Left colon (tissue), 2 donors: ENCODE data around the gene MED12. TPM values are rescaled to one million over a fixed set of nuclear protein-coding genes. Genes with fewer than 3 reads are reported as not detected.

Experiments used
- ATAC-seq: fragments of 200-7000 bp; cut with Tn5 transposase; one replicate; pipeline ENCODE4 v1.9.1; 2020; ENCODE audit warnings: mild to moderate bottlenecking, moderate library complexity
- DNase-seq, 2 donors: peaks; one replicate each; pipeline ENCODE4 v3.0.0-alpha.2; 2020
- intact Hi-C, 2 donors: fragments of 100-400 bp; cut with DNase I in 1 of 2; cut with micrococcal nuclease in 1 of 2; formaldehyde crosslinking; loops; one replicate each; pipeline versions ENCODE4 v1.11.2 to v1.14.0; 2022; cut with DNase I, micrococcal nuclease
- total RNA-seq, 2 donors: library from RNA; stranded (reverse); fragmentation: NEBNext Ultra II Directional; extraction: Animal tissue kit (Norgen Biotek cat#: 25700); gene quantifications; one replicate each; pipeline ENCODE4 v1.2.1, GENCODE V29; 2021
- donor health status: DM: no; HTN: no; CAD: no.
- donor health status: DM: yes; HTN: yes; CAD: no.

The MED12 gene
- total RNA-seq, 2 donors from 2014 or later, result 35.4 to 37.9 TPM

- intact Hi-C loops, result no loop called here
- DNase-seq (no peak), ATAC-seq (no peak)
Observed at GRCh38 chrX:71105628-71106027, 12.8 kb upstream of the MED12 start.

GRCh38 chrX:71106427-71106826 is 12.0 kb upstream of the MED12 start, which contains the start of gene CXorf65:
Gene CXorf65 (minus strand): TSS chrX:71106740. CDS start chrX:71106556, 184 bp downstream.
- intact Hi-C loops, result no loop called here
- ATAC-seq (peak; percentile 35), DNase-seq (no peak)

- DNase-seq (no peak), ATAC-seq (no peak)
- intact Hi-C loops, result no loop called here
Observed at GRCh38 chrX:71107245-71107644, 11.2 kb upstream of the MED12 start.

- DNase-seq, result no peak
- ATAC-seq, result no peak
- intact Hi-C loops, result no loop called here
Observed at GRCh38 chrX:71107762-71108360, 10.5 kb upstream of the MED12 start.

- intact Hi-C loops, result no loop called here
- DNase-seq (no peak), ATAC-seq (no peak)
Observed at GRCh38 chrX:71109051-71109450, 9.3 kb upstream of the MED12 start.

- intact Hi-C loops, result no loop called here
- DNase-seq (peak; percentile 54 to 64), ATAC-seq (peak; percentile 98)
Observed at GRCh38 chrX:71111141-71111843, 7.1 kb upstream of the MED12 start, which contains the start of gene IL2RG. Gene IL2RG (minus strand): TSS chrX:71111577. CDS start chrX:71111539, 38 bp downstream.

GRCh38 chrX:71111921-71112431 is 6.4 kb upstream of the MED12 start:
- ATAC-seq (peak; percentile 38), DNase-seq (no peak)
- intact Hi-C loops, result no loop called here

- no peak for ATAC-seq
- intact Hi-C loops, result no loop called here
- DNase-seq, result no peak
Observed at GRCh38 chrX:71117358-71117757, 1.0 kb upstream of the MED12 start.

- intact Hi-C loops, result no loop called here
- peak in 1 of 2 donors; percentile 29 for DNase-seq
- ATAC-seq, result peak; percentile 57
Observed at GRCh38 chrX:71118985-71119535, 664 bp downstream of the MED12 start.

- DNase-seq (no peak), ATAC-seq (no peak)
- intact Hi-C loops, result no loop called here
Observed at GRCh38 chrX:71128166-71128833, 9.9 kb downstream of the MED12 start.

- DNase-seq (peak; percentile 51 to 72), ATAC-seq (peak; percentile 95)
Observed at GRCh38 chrX:71128915-71129765, 10.7 kb downstream of the MED12 start.

GRCh38 chrX:71131510-71131909 is 13.1 kb downstream of the MED12 start:
- DNase-seq (no peak), ATAC-seq (no peak)
- intact Hi-C loops, result no loop called here

More at GRCh38 chrX:71128915-71129765, 10.7 kb downstream of the MED12 start:
- intact Hi-C loops, result no loop called here

GRCh38 chrX:71140440-71140839 is 22.0 kb downstream of the MED12 start:
- no peak for ATAC-seq
- intact Hi-C loops, result no loop called here
- no peak for DNase-seq

GRCh38 chrX:71143508-71143907 is 25.1 kb downstream of the MED12 start:
- no peak for ATAC-seq
- DNase-seq, result peak in 1 of 2 donors; percentile 20
- intact Hi-C loops, result no loop called here

GRCh38 chrX:71144651-71145050 is 26.3 kb downstream of the MED12 start, which contains the start of gene NLGN3:
Gene NLGN3 (plus strand): TSS chrX:71144841. CDS start chrX:71147750, 2,909 bp downstream.
- intact Hi-C loops, result no loop called here
- DNase-seq (no peak), ATAC-seq (peak; percentile 2)

GRCh38 chrX:71147496-71148277 is 29.3 kb downstream of the MED12 start:
- intact Hi-C loops, result no loop called here
- ATAC-seq (no peak), DNase-seq (no peak)

- intact Hi-C loops, result no loop called here
- no peak for ATAC-seq
Observed at GRCh38 chrX:71148278-71148663, 29.9 kb downstream of the MED12 start.

GRCh38 chrX:71151366-71151765 is 33.0 kb downstream of the MED12 start:
- no peak for ATAC-seq

More at GRCh38 chrX:71148278-71148663, 29.9 kb downstream of the MED12 start:
- no peak for DNase-seq

More at GRCh38 chrX:71151366-71151765, 33.0 kb downstream of the MED12 start:
- intact Hi-C loops, result no loop called here
- no peak for DNase-seq
